ENCODE data around the gene AKAP7. TPM values are rescaled to one million over a fixed set of nuclear protein-coding genes. Genes with fewer than 3 reads are reported as not detected.

AKAP7 gene
- total RNA-seq, 1 experiment from 2014 or later, result 3.1 TPM

GRCh38 chr6:131143319-131143718 is 8.1 kb downstream of the AKAP7 start:
- BruUV-seq (replicated peaks), result no TSS peak
- no peak overlapping the region for H3K27ac ChIP-seq (ENCODE audit: low read depth, low read length)
- H3K79me2 ChIP-seq (ENCODE audit: insufficient read depth, low read length), result no peaks in the 10 kb centered on the region
- no peaks in the 10 kb centered on the region for H3K4me1 ChIP-seq (ENCODE audit: control insufficient read depth in 1 of 2, insufficient read depth in 2 of 2, low read length in 2 of 2)
- H3K36me3 ChIP-seq (ENCODE audit: control insufficient read depth in 1 of 2, insufficient read depth in 2 of 2, low read length in 2 of 2), result no peaks in the 10 kb centered on the region
- intact Hi-C loops (cut with micrococcal nuclease), result no loop called here
- no peak overlapping the region for H3K4me2 ChIP-seq (ENCODE audit: low read length)
- no peak for ATAC-seq
- no peak overlapping the region for H3K9ac ChIP-seq (ENCODE audit: low read length)
- no peak for TF ChIP-seq ZFX (IDR thresholded peaks at IDR 0.05)
- no peak for TF ChIP-seq ZBTB33 (IDR thresholded peaks at IDR 0.05; ENCODE audit: extremely low read depth, insufficient replicate concordance, low read length)
- no peak for TF ChIP-seq CTCF (IDR thresholded peaks at IDR 0.05 in 2 of 3, conservative IDR thresholded peaks at IDR 0.05 in 1 of 3; ENCODE audit: borderline replicate concordance in 1 of 3, insufficient read depth in 1 of 3, low read depth in 2 of 3, low read length in 2 of 3)
- TF ChIP-seq EZH2phosphoT487 (IDR thresholded peaks at IDR 0.05; ENCODE audit: borderline replicate concordance), result no peak
- TF ChIP-seq SRF (IDR thresholded peaks at IDR 0.05; ENCODE audit: low read depth), result no peak
- no peak for TF ChIP-seq ELF1 (IDR thresholded peaks at IDR 0.05; ENCODE audit: borderline replicate concordance, low read depth)
- no peak for TF ChIP-seq ZNF274 (IDR thresholded peaks at IDR 0.05; ENCODE audit: low read depth, low read length)
- RAD21 ChIA-PET (ENCODE audit: low non-redundant PET in 1 of 2, low total read pairs in 2 of 2, uncharacterized antibody in 2 of 2, unreplicated experiment in 2 of 2), result no interaction called here
- H3K4me3 ChIP-seq (replicated peaks in 1 of 2; ENCODE audit: low read depth in 1 of 2, low read length in 2 of 2), result no peak overlapping the region
- no peak for DNase-seq (ENCODE audit: low read depth, low spot score)
- no peaks in the 10 kb centered on the region for H3K27me3 ChIP-seq (ENCODE audit: insufficient read depth, low read length)
- POLR2A ChIA-PET, result no interaction called here
- no peaks in the 10 kb centered on the region for H3K9me2 ChIP-seq (ENCODE audit: insufficient read depth)
- no peak overlapping the region for H2AFZ ChIP-seq (ENCODE audit: low read depth, low read length, poor library complexity, severe bottlenecking)
- no peaks in the 10 kb centered on the region for H4K20me1 ChIP-seq (ENCODE audit: insufficient read depth)
- CTCF ChIA-PET, result no interaction called here
- no peaks in the 10 kb centered on the region for H3K9me3 ChIP-seq (ENCODE audit: control insufficient read depth in 1 of 2, insufficient read depth in 1 of 2, low read depth in 1 of 2, low read length in 2 of 2)
